Astrocyte of the cerebellum (primary cell): Measurements from ENCODE around the gene TPSAB1.
"Not testable (repeated sequence)": the region's sequence is repeated elsewhere in the genome, so short reads cannot be mapped to it uniquely, and the experiment has no call there.

ENCODE experiments used
- DNase-seq: peaks from one replicate; pipeline ENCODE4 v3.0.0-alpha.2; 2011; ENCODE audit warnings: low read depth
- H3K4me3 ChIP-seq: 2 replicates; pipeline ENCODE4 v1.5.1; 2011; ENCODE audit warnings: mild to moderate bottlenecking, low read depth, low read length, moderate library complexity
- in situ Hi-C: cut with HindIII; loops from 2 replicates; pipeline ENCODE4 v1.10.0; 2017; ENCODE audit warnings: low sequenced_read_pairs
- TF ChIP-seq, protein P1 (sequence below): IDR thresholded peaks from 2 replicates; pipeline ENCODE4 v1.5.1; 2012; ENCODE audit warnings: low read length, low read depth, moderate library complexity, mild to moderate bottlenecking; ENCODE audit errors: missing control alignments

The TPSAB1 gene

DNA sequence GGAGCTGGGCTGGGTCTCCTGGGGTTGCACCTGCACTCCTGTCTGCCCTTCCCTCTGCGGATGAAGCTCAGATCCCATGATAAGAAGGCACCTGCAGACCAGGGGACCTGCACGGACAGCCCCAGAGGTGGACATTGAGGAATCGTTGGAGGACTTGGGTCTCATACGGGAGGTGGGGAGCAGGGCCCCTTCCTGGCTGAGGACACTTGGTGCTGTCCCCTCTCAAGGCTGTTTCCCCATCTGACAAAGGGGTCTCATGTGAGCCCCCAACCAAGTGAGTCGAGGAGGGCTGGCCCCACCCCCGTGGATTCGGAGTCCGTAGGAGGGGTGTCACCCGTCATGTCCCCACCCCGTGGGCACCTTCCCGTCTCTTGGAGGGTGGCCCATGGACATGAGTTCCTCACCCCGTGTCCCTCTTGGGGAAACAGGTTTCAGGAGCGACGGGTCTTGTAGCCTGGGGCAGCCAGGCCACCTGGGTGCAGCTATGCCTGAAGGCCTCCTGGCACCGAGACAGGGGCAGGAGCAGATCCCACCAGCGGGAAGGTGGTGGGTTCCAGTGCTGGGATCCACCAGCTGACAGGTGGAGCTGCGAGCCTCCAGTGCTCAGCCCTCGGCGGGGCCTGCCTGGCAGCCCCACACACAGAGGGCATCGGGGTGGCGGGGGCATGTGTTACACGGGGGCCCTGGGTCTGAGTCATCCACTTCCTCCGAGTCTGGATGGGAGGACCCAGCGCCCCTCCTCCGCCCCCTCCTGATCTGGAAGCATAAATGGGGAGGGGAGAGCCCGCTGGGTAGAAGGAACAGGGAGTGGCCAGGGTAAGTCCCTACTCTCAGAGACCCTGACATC, 15.0 kb downstream of the TPSAB1 start, which contains the start of gene TPSD1:
Gene TPSD1, plus strand, starts transcription at position 794 of the 847 bp plus-strand sequence. CDS start 212 bp downstream, outside the sequence.
- H3K4me3 ChIP-seq, DNase-seq, in situ Hi-C loops: not testable (repeated sequence)

DNA sequence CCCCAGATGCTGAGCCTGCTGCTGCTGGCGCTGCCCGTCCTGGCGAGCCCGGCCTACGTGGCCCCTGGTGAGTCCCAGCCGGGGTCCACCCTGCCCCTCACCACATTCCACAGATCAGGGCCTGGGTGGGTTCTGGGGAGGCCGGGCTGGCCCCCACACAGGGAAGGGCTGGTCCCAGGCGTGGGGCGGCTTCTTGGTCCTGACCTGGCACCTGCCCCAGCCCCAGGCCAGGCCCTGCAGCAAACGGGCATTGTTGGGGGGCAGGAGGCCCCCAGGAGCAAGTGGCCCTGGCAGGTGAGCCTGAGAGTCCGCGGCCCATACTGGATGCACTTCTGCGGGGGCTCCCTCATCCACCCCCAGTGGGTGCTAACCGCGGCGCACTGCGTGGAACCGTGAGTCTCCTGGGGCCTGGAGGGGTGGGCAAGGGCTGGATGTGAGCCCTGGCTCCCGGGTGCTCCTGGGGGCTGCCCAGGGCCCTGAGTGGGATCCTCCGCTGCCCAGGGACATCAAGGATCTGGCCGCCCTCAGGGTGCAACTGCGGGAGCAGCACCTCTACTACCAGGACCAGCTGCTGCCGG, 15.9 kb downstream of the TPSAB1 start:
- H3K4me3 ChIP-seq, DNase-seq, in situ Hi-C loops: not testable (repeated sequence)

DNA sequence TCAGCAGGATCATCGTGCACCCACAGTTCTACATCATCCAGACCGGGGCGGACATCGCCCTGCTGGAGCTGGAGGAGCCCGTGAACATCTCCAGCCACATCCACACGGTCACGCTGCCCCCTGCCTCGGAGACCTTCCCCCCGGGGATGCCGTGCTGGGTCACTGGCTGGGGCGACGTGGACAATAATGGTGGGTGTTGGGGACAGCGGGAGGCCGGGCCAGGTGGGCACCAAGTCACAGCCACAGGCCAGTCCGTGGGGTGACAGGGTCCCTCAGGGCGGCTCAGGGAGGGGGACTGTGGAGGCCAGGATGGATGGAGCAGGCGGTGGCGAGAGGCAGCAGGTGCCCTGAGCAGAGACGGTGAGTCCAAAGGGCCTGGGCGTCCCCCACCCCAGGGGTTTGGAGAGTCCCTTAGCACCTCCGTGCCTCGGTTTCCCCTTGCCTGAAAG, 16.4 kb downstream of the TPSAB1 start:
- TF ChIP-seq, protein P1, sequence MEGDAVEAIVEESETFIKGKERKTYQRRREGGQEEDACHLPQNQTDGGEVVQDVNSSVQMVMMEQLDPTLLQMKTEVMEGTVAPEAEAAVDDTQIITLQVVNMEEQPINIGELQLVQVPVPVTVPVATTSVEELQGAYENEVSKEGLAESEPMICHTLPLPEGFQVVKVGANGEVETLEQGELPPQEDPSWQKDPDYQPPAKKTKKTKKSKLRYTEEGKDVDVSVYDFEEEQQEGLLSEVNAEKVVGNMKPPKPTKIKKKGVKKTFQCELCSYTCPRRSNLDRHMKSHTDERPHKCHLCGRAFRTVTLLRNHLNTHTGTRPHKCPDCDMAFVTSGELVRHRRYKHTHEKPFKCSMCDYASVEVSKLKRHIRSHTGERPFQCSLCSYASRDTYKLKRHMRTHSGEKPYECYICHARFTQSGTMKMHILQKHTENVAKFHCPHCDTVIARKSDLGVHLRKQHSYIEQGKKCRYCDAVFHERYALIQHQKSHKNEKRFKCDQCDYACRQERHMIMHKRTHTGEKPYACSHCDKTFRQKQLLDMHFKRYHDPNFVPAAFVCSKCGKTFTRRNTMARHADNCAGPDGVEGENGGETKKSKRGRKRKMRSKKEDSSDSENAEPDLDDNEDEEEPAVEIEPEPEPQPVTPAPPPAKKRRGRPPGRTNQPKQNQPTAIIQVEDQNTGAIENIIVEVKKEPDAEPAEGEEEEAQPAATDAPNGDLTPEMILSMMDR = no peak
- in situ Hi-C loops = no loop called here

DNA sequence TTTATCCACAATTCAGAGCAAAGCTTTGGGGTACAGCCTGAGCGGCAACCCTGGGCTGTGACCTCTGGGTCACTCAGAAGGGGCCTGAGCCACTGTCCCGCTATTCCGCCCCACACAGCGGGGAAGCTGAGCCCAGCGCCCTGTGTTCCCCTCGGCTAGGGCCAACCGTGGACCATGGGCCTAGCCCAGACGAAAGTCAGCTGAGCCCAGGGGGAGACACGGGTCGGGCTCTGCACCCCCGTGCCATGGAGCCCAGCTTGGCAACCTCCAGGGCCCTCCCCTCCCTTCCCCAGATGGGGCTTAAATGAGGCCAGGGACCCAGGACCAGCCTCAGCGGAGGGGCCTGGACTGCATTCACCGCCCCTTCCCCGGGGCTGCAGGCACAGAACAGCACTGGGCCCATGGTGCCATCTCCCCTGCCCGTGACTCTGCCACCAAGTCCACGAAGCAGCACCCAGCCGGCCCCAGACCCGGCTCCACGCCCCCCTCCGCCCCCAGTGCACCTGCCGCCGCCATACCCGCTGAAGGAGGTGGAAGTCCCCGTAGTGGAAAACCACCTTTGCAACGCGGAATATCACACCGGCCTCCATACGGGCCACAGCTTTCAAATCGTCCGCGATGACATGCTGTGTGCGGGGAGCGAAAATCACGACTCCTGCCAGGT, 17.2 kb downstream of the TPSAB1 start:
- TF ChIP-seq, protein P1 = no peak
- H3K4me3 ChIP-seq = no peak overlapping the region
- in situ Hi-C loops = no loop called here
- DNase-seq = no peak

More for the DNA sequence above, 16.4 kb downstream of the TPSAB1 start:
- DNase-seq = no peak
- H3K4me3 ChIP-seq = no peak overlapping the region

DNA sequence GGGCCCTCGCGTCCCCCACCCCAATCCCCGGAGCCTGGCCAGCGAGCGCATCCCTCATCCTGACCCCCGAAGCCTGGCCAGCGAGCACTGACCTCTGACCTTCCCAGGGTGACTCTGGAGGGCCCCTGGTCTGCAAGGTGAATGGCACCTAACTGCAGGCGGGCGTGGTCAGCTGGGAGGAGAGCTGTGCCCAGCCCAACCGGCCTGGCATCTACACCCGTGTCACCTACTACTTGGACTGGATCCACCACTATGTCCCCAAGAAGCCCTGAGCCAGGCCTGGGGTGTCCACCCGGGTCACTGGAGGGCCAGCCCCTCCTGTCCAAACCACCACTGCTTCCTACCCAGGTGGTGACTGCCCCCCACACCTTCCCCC, 17.7 kb downstream of the TPSAB1 start:
- TF ChIP-seq, protein P1 = no peak
- no peak for DNase-seq
- in situ Hi-C loops = no loop called here
- no peak overlapping the region for H3K4me3 ChIP-seq

DNA sequence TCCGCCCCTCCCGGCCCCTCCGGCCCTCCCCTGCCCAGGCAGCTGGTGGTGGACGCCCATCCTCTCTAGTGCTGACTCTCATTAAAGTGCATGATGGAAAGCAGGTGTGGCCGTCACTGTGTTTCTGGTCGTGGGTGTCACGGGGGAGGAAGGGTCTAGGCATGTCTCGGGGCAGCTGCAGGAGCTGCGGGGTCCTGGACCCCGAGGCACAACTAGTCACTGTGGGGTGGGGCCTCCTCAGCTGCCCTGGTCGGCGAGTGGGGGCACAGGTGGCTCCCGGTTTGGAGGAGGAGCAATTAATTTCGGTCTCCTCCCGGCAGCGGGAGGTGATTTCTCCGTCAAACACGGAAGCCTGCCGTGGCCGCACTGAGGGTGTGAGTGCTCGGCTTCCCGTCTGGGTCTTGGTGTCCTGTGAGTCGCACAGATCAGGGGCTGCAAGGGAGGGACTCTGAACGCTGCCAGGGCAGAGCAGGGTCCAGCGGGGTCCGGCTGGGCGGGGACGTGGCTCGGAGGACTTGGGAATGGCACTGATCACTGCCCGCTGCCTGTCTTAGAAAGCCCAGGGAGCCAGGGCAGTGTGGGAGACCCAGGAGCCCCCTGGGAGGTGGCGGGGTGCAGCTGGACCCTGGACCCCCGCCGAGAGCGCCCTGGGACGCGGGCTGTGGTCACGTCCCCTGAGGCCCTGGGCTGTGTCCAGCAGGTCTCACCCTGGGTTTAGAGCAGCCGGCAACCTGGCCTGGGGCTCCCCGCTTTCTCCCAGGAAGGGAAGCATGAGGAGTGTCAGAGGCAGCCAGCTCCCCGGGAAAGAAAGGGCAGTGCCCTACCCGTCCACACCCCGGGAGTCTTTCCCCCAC, 18.6 kb downstream of the TPSAB1 start:
- in situ Hi-C loops = no loop called here
- H3K4me3 ChIP-seq = no peak overlapping the region
- TF ChIP-seq, protein P1 = no peak
- no peak for DNase-seq

DNA sequence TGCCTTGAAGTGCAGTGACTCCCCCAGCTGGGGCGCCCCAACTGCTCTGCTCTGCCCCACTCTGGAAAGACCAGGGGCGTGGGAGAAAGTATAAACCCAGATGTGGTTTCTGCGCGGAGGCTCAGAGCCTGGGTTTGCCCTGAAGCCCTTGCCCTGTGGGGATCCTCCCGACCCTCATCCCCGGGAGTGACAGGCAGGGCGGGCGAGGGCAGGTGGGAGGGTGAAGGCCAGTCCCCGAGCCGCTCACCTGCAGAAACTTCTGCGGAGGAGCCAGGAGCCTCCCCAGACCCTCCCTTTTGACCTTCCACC, 19.2 kb downstream of the TPSAB1 start:
- in situ Hi-C loops = no loop called here
- TF ChIP-seq, protein P1 = no peak
- DNase-seq = no peak
- H3K4me3 ChIP-seq = no peak overlapping the region
